Activated T-cell treated with anti-CD3 and anti-CD28 coated beads, Interleukin-2, amount 50 U/mL, for 48 hours (primary cell): ENCODE data around the gene KCNJ18.
"Not testable (repeated sequence)": the region's sequence is repeated elsewhere in the genome, so short reads cannot be mapped to it uniquely, and the experiment has no call there.

Experiments
- DNase-seq, 2 experiments: peaks; one replicate each; pipeline ENCODE4 v3.0.0-alpha.2; 2020

Gene KCNJ18

GRCh38 chr17:21705021-21705601 is 12.8 kb downstream of the KCNJ18 start:
- DNase-seq: no peak

GRCh38 chr17:21705746-21706145 is 13.4 kb downstream of the KCNJ18 start:
- not testable (repeated sequence) for DNase-seq

- DNase-seq: not testable (repeated sequence)
These were observed 14.2 kb downstream of the KCNJ18 start for GRCh38 chr17:21706546-21706945.

- not testable (repeated sequence) for DNase-seq
These were observed 14.8 kb downstream of the KCNJ18 start for GRCh38 chr17:21707131-21707530.

GRCh38 chr17:21707711-21708611 is 15.6 kb downstream of the KCNJ18 start:
- not testable (repeated sequence) for DNase-seq

- not testable (repeated sequence) for DNase-seq
These were observed 16.6 kb downstream of the KCNJ18 start for GRCh38 chr17:21708612-21709535.

- DNase-seq: not testable (repeated sequence)
These were observed 17.7 kb downstream of the KCNJ18 start for GRCh38 chr17:21709994-21710393.

GRCh38 chr17:21710486-21710885 is 18.2 kb downstream of the KCNJ18 start:
- not testable (repeated sequence) for DNase-seq

- no peak for DNase-seq
These were observed 18.9 kb downstream of the KCNJ18 start for GRCh38 chr17:21711182-21711581.

- DNase-seq: not testable (repeated sequence)
These were observed 20.7 kb downstream of the KCNJ18 start for GRCh38 chr17:21713020-21713419.

- not testable (repeated sequence) for DNase-seq
These were observed 21.3 kb downstream of the KCNJ18 start for GRCh38 chr17:21713631-21714030.

GRCh38 chr17:21714676-21715075 is 22.4 kb downstream of the KCNJ18 start:
- not testable (repeated sequence) for DNase-seq

- DNase-seq: not testable (repeated sequence)
These were observed 23.6 kb downstream of the KCNJ18 start for GRCh38 chr17:21715877-21716276.

GRCh38 chr17:21718971-21719370 is 26.6 kb downstream of the KCNJ18 start:
- DNase-seq: not testable (repeated sequence)

- not testable (repeated sequence) for DNase-seq
These were observed 27.3 kb downstream of the KCNJ18 start for GRCh38 chr17:21719511-21720226.

- not testable (repeated sequence) for DNase-seq
These were observed 28.2 kb downstream of the KCNJ18 start for GRCh38 chr17:21720566-21720965.

- not testable (repeated sequence) for DNase-seq
These were observed 29.9 kb downstream of the KCNJ18 start for GRCh38 chr17:21722268-21722667.

GRCh38 chr17:21724216-21725006 is 32.1 kb downstream of the KCNJ18 start:
- not testable (repeated sequence) for DNase-seq

GRCh38 chr17:21731076-21731475 is 38.8 kb downstream of the KCNJ18 start:
- DNase-seq: not testable (repeated sequence)

- not testable (repeated sequence) for DNase-seq
These were observed 41.6 kb downstream of the KCNJ18 start for GRCh38 chr17:21733931-21734330.

- DNase-seq: not testable (repeated sequence)
These were observed 43.5 kb downstream of the KCNJ18 start for GRCh38 chr17:21735814-21736213.
